HG03342 (cell line): ENCODE measurements around the gene ELL3.
A peak's percentile ranks its signal among the peaks of the same experiment; 100 is the strongest.
"Not testable (repeated sequence)": the region's sequence is repeated elsewhere in the genome, so short reads cannot be mapped to it uniquely, and the experiment has no call there.

Experiments used
- ATAC-seq: cut with Tn5 transposase; IDR thresholded peaks from one replicate; pipeline ENCODE4 v1.9.1; 2021; ENCODE audit warnings: mild to moderate bottlenecking, moderate library complexity; ENCODE audit not compliant: unreplicated experiment

Gene ELL3

GRCh38 chr15:43792761-43793476, 16.2 kb upstream of the ELL3 start:
- no peak for ATAC-seq

DNA sequence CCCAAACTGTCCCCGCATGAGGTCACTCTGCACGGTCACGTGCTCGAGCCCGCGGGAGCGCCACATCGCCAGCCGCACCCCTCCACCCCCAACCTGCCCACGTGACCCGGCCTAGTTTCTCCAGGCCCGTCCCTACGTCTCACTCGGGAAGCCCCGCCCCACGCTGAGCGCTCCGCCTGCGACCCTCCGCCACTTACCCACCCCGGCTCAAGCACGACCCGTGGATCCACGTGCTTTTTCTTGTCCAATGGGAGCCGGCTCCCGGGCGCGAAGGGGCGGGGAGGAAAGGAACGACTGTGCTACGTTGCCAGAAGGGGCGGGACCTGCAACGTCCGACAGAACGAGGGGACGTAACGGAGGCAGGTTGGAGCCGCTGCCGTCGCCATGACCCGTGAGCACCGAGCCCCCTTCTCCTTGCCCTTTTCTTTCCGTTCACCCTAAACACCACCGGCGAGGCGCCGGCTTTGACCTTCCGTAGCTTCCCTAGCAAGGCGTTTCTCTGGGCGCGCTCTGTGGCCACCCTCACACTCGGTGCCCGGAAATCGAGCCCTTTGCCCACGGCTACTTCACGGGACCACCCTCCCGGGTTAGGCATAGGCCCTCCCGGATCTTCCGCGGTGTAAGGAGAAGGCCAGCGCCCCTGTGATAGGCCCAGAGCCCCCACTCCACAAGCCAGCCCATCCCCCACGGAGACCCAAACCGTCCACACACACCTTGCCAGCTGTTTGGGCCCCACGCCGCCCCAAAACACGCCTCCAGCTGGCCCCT, 15.4 kb upstream of the ELL3 start, which contains the start of gene SERF2:
Gene SERF2, plus strand, starts transcription at position 328 of the 768 bp plus-strand sequence. Its CDS starts 57 bp downstream, at position 385.
- peak; percentile 81 for ATAC-seq

DNA sequence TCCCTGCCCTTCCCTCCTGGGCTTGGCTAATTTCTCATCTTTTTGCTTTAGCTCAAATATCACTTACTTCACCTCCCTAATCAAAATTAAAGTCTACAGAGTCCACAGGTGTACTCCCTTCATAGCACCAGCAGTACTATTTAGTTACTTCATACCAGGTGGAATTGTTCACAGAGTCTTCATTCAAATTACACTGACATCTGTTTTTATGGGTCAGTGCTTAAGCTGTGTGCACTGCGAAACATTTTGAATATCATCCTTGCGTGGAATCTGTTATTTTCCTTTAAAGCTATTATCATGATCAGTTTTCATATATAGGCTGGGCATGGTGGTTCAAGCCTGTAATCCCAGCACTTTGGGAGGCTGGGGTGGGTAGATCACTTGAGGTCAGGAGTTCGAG, 12.6 kb upstream of the ELL3 start:
- ATAC-seq = no peak

- no peak for ATAC-seq
Measured at GRCh38 chr15:43779016-43779415, 2.2 kb upstream of the ELL3 start.

- ATAC-seq = peak; percentile 42
Measured at GRCh38 chr15:43777267-43777914, 625 bp upstream of the ELL3 start.

GRCh38 chr15:43776101-43776717, 557 bp downstream of the ELL3 start:
- peak; percentile 63 for ATAC-seq

- ATAC-seq = no peak
Measured at GRCh38 chr15:43775411-43775965, 1.3 kb downstream of the ELL3 start.

GRCh38 chr15:43774062-43774461, 2.7 kb downstream of the ELL3 start:
- ATAC-seq = no peak

GRCh38 chr15:43772624-43773023, 4.1 kb downstream of the ELL3 start:
- ATAC-seq = no peak

- no peak for ATAC-seq
Measured at GRCh38 chr15:43771816-43772215, 5.0 kb downstream of the ELL3 start.

- ATAC-seq = no peak
Measured at GRCh38 chr15:43769584-43770228, 7.1 kb downstream of the ELL3 start.

DNA sequence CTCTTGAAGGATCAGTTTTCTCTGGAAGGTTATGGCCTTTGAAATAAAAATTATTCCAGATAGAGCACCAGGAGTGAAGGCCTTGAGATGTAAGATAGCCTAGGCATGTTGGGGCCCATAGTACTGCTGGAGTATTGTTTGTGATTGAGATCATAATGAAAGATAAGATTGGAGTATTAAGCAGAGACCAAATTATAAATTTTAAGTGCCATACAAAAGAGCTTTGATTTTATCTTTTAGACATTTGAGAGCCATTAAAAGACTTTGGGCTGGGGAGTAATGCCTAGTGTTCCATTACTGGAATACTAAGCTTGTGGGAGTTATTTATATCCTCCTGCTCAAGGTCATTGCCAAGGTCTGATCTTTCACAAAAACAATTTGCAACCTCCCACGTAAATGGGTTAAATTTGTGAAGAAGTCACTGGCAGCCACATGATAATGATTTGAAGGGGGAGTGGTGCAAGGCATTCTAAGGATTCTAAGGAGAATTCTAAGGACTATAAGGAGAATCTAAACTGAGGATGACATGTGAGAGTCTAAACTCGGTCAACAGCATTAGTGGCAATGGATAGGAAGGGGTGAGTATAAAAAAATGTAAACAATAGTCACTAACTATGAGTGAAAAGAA, 12.8 kb downstream of the ELL3 start:
- ATAC-seq = no peak

GRCh38 chr15:43762824-43763223, 13.9 kb downstream of the ELL3 start:
- ATAC-seq = no peak

GRCh38 chr15:43751885-43752284, 24.9 kb downstream of the ELL3 start:
- no peak for ATAC-seq

DNA sequence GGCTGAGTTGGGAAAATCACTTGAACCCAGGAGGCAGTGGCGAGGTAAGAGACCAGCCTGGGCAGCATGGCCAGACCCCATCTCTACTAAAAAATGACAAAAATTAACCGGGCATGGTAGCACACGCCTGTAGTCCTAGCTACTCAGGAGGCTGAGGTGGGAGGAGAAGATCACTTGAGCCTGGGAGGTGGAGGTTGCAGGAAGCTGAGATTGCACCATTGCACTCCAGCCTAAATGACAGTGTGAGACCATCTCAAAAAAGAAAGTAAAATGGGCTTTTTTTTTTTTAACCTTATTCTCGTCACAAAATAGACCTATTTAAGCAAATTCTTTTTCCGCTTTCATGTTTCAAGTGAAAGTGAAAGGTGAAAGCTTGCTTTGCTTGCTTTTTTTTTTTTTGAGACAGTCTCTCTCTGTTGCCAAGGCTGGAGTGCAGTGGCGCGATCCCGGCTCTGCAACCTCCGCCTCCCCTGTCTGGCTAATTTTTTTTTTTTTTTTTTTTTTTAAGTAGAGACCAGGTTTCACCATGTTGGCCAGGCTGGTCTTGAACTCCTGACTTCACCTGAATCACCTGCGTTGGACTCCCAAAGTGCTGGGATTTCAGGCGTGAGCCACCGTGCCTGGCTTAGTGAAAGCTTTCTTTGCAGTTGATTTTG, 26.9 kb downstream of the ELL3 start:
- peak; percentile 49 for ATAC-seq

GRCh38 chr15:43748376-43748775, 28.4 kb downstream of the ELL3 start:
- ATAC-seq = no peak

GRCh38 chr15:43746903-43747309, 29.9 kb downstream of the ELL3 start:
- ATAC-seq = not testable (repeated sequence)

- ATAC-seq = peak; percentile 72
Measured at GRCh38 chr15:43746245-43746902, 30.4 kb downstream of the ELL3 start, which contains the start of gene PDIA3. Gene PDIA3 (plus strand): TSS chr15:43746438. CDS start chr15:43746540, 102 bp downstream.

DNA sequence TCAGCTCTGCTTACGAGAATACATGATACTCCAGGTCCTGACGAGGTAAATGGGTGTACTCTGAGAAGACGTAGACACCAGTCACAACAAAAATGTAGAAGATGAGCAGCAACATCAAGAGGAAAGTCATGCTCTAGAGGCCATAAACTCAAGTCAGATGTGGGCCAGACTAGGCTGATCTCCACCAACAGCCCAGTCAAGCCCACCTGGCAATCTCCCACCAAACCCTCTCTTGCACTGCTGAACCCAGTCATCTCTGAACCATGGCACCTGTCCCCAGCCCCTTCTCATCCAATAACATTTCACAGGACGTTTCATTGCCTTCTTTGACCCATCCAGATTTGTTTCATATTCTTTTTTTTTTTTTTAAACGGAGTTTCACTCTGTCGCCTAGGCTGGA, 41.4 kb downstream of the ELL3 start:
- peak; percentile 63 for ATAC-seq
